ENCODE data around the gene VWA5B1.
A peak's percentile ranks its signal among the peaks of the same experiment; 100 is the strongest.

Gene VWA5B1

GRCh38 chr1:20367116-20367585 is 76.5 kb downstream of the VWA5B1 start:
- DNase-seq (ENCODE audit: insufficient read length, low spot score), result no peak
- FAIRE-seq, result no peak
- TF ChIP-seq POLR2A (IDR thresholded peaks at IDR 0.05; ENCODE audit: low read depth, low read length), result no peak

GRCh38 chr1:20367626-20368025 is 77.0 kb downstream of the VWA5B1 start:
- FAIRE-seq (no peak), DNase-seq (ENCODE audit: insufficient read length, low spot score) (no peak)
- no peak for TF ChIP-seq POLR2A (IDR thresholded peaks at IDR 0.05; ENCODE audit: low read depth, low read length)

- DNase-seq (ENCODE audit: insufficient read length, low spot score) (no peak), FAIRE-seq (no peak)
- TF ChIP-seq POLR2A (IDR thresholded peaks at IDR 0.05; ENCODE audit: low read depth, low read length), result no peak
These were observed 78.3 kb downstream of the VWA5B1 start for GRCh38 chr1:20368866-20369470.

GRCh38 chr1:20370698-20371097 is 80.0 kb downstream of the VWA5B1 start:
- no peak for DNase-seq (ENCODE audit: insufficient read length, low spot score)
- TF ChIP-seq POLR2A (IDR thresholded peaks at IDR 0.05; ENCODE audit: low read depth, low read length), result no peak
- no peak for FAIRE-seq

- no peak for TF ChIP-seq POLR2A (IDR thresholded peaks at IDR 0.05; ENCODE audit: low read depth, low read length)
- DNase-seq (ENCODE audit: insufficient read length, low spot score), result no peak
- FAIRE-seq, result no peak
These were observed 80.7 kb downstream of the VWA5B1 start for GRCh38 chr1:20371411-20371810.

- TF ChIP-seq POLR2A (IDR thresholded peaks at IDR 0.05; ENCODE audit: low read depth, low read length), result no peak
- FAIRE-seq, result no peak
- DNase-seq (ENCODE audit: insufficient read length, low spot score), result no peak
These were observed 81.2 kb downstream of the VWA5B1 start for GRCh38 chr1:20371883-20372282.

- no peak for TF ChIP-seq POLR2A (IDR thresholded peaks at IDR 0.05; ENCODE audit: low read depth, low read length)
- FAIRE-seq (no peak), DNase-seq (ENCODE audit: insufficient read length, low spot score) (no peak)
These were observed 82.0 kb downstream of the VWA5B1 start for GRCh38 chr1:20372676-20373075.

GRCh38 chr1:20373286-20373685 is 82.6 kb downstream of the VWA5B1 start:
- FAIRE-seq, result no peak
- no peak for DNase-seq (ENCODE audit: insufficient read length, low spot score)
- TF ChIP-seq POLR2A (IDR thresholded peaks at IDR 0.05; ENCODE audit: low read depth, low read length), result no peak

GRCh38 chr1:20373764-20374163 is 83.1 kb downstream of the VWA5B1 start:
- no peak for FAIRE-seq
- no peak for TF ChIP-seq POLR2A (IDR thresholded peaks at IDR 0.05; ENCODE audit: low read depth, low read length)

GRCh38 chr1:20375563-20375962 is 84.9 kb downstream of the VWA5B1 start:
- TF ChIP-seq POLR2A (IDR thresholded peaks at IDR 0.05; ENCODE audit: low read depth, low read length), result no peak
- DNase-seq (ENCODE audit: insufficient read length, low spot score) (peak; percentile 57), FAIRE-seq (no peak)

More at GRCh38 chr1:20373764-20374163, 83.1 kb downstream of the VWA5B1 start:
- no peak for DNase-seq (ENCODE audit: insufficient read length, low spot score)

- DNase-seq (ENCODE audit: insufficient read length, low spot score) (no peak), FAIRE-seq (no peak)
- no peak for TF ChIP-seq POLR2A (IDR thresholded peaks at IDR 0.05; ENCODE audit: low read depth, low read length)
These were observed 85.5 kb downstream of the VWA5B1 start for GRCh38 chr1:20376171-20376570.

GRCh38 chr1:20376880-20377494 is 86.3 kb downstream of the VWA5B1 start:
- TF ChIP-seq POLR2A (IDR thresholded peaks at IDR 0.05; ENCODE audit: low read depth, low read length), result no peak
- no peak for FAIRE-seq
- DNase-seq (ENCODE audit: insufficient read length, low spot score), result peak; percentile 54

GRCh38 chr1:20377516-20378270 is 87.0 kb downstream of the VWA5B1 start:
- FAIRE-seq (no peak), DNase-seq (ENCODE audit: insufficient read length, low spot score) (no peak)
- TF ChIP-seq POLR2A (IDR thresholded peaks at IDR 0.05; ENCODE audit: low read depth, low read length), result no peak

GRCh38 chr1:20379075-20379474 is 88.4 kb downstream of the VWA5B1 start:
- FAIRE-seq, result no peak
- no peak for TF ChIP-seq POLR2A (IDR thresholded peaks at IDR 0.05; ENCODE audit: low read depth, low read length)
- DNase-seq (ENCODE audit: insufficient read length, low spot score), result no peak
